Measurements from ENCODE around the gene CHRNA5.

GRCh38 chr15:78540141-78540870 is 25.0 kb upstream of the CHRNA5 start, which contains the start of gene PSMA4:
- no peak for TF ChIP-seq EZH2 (IDR thresholded peaks at IDR 0.05; ENCODE audit: insufficient read depth, poor library complexity, severe bottlenecking)
- TF ChIP-seq EZH2phosphoT487 (IDR thresholded peaks at IDR 0.05; ENCODE audit: insufficient read depth, low read depth): no peak
